Naive B cell (primary cell): Measurements from ENCODE around the gene IWS1. TPM values are rescaled to one million over a fixed set of nuclear protein-coding genes. Genes with fewer than 3 reads are reported as not detected.
"Not testable (repeated sequence)": the region's sequence is repeated elsewhere in the genome, so short reads cannot be mapped to it uniquely, and the experiment has no call there.

ENCODE experiments used
- ATAC-seq, 2 donors: fragments of 150-1000 bp; cut with Tn5 transposase; 2 replicates each; pipeline ENCODE4 v1.10.0; 2021; ENCODE audit warnings: low read depth in 2 of 2, mild to moderate bottlenecking in 2 of 2, moderate library complexity in 2 of 2
- DNase-seq: peaks from one replicate; pipeline ENCODE4 v3.0.0; 2022
- H3K27ac Mint-ChIP-seq, 6 donors: one replicate each; pipeline ENCODE4 v1.8.0; 2020 to 2022; ENCODE audit warnings: mild to moderate bottlenecking in 6 of 6, mixed read lengths in 6 of 6, moderate library complexity in 5 of 6, inconsistent platforms in 2 of 6
- H3K27me3 Mint-ChIP-seq, 3 donors: one replicate each; pipeline ENCODE4 v1.8.0; 2021 to 2022; ENCODE audit warnings: mixed read lengths in 3 of 3, mild to moderate bottlenecking in 1 of 3
- H3K36me3 Mint-ChIP-seq, 2 donors: one replicate each; pipeline ENCODE4 v1.8.0; 2020 to 2022; ENCODE audit warnings: mixed read lengths in 2 of 2, inconsistent platforms in 1 of 2, mild to moderate bottlenecking in 1 of 2
- H3K4me1 Mint-ChIP-seq, 3 donors: one replicate each; pipeline ENCODE4 v1.8.0; 2020 to 2022; ENCODE audit warnings: mixed read lengths in 3 of 3, inconsistent platforms in 1 of 3, mild to moderate bottlenecking in 1 of 3, moderate library complexity in 1 of 3
- H3K4me3 Mint-ChIP-seq, 8 donors: one replicate each; pipeline ENCODE4 v1.8.0; 2020 to 2022; ENCODE audit warnings: mild to moderate bottlenecking in 8 of 8, mixed read lengths in 8 of 8, moderate library complexity in 8 of 8, inconsistent platforms in 2 of 8
- H3K9me3 Mint-ChIP-seq, 7 donors: one replicate each; pipeline ENCODE4 v1.8.0; 2020 to 2022; ENCODE audit warnings: mixed read lengths in 7 of 7, mild to moderate bottlenecking in 5 of 7, inconsistent platforms in 2 of 7, moderate library complexity in 1 of 7
- polyA plus RNA-seq, 6 donors: library from polyadenylated mRNA; unstranded; fragments of 300-500 nt; fragmentation: Illumina TruSeq; gene quantifications; one replicate each; pipeline ENCODE4 v1.2.3, GENCODE V29; 2021; ENCODE audit warnings: low read depth in 6 of 6

Gene IWS1
- polyA plus RNA-seq, 6 donors from 2014 or later = 5.3 to 43.9 (median 19.1) TPM

DNA sequence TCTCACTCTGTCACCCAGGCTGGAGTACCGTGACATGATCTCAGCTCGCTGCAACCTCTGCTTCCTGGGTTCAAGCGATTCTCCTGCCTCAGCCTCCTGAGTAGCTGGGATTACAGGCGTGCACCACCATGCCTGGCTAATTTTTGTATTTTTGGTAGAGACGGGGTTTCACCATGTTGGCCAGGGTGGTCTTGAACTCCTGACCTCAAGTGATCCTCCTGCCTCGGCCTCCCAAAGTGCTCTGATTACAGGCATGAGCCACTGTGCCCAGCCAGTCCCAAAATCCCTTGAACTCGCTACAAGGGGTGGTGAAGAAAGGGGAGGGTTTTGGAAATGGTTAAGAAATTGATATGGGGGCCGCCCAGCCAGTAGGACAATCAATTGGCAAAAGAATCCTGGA, 73.9 kb downstream of the IWS1 start:
- not testable (repeated sequence) for H3K9me3 Mint-ChIP-seq, H3K4me3 Mint-ChIP-seq, H3K27ac Mint-ChIP-seq, H3K27me3 Mint-ChIP-seq, DNase-seq, ATAC-seq
- peaks cover 0 to 14% (median 1%) of the 10 kb centered on the region in 3 donors for H3K4me1 Mint-ChIP-seq
- peaks cover 8 to 14% of the 10 kb centered on the region in 2 donors for H3K36me3 Mint-ChIP-seq

DNA sequence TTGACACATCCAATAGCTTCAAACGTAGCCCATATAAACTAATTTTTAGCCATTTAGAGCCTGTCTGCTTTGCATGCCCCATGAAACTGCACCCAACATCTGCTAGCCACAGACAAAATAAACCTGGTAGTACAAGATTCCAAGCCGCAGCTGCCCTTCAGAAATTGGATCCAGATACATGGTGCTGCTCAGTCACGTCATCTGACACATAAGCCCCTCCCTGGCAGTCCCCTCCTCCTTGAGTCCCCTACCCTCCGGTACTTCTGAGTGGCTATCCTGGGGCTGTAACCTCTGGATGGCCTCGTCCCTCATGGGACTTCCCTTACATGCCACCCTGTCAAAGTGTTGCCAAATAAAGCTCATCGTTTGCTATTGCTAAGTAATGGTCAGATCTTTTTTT, 74.3 kb downstream of the IWS1 start:
- Mint-ChIP-seq H3K27me3 (no peaks in the 10 kb centered on the region), H3K4me3 (no peak overlapping the region), H3K4me1 (peaks cover 0 to 12% (median 0%) of the 10 kb centered on the region in 3 donors), H3K36me3 (peaks cover 8 to 18% of the 10 kb centered on the region in 2 donors), H3K27ac (no peak overlapping the region), H3K9me3 (no peaks in the 10 kb centered on the region)
- DNase-seq (no peak), ATAC-seq (no peak)

GRCh38 chr2:127449898-127450297, 76.4 kb downstream of the IWS1 start:
- no peak for ATAC-seq
- H3K4me3 Mint-ChIP-seq = no peak overlapping the region
- DNase-seq = no peak
- H3K36me3 Mint-ChIP-seq = peaks cover 4 to 14% of the 10 kb centered on the region in 2 donors
- peaks cover 0 to 3% (median 0%) of the 10 kb centered on the region in 3 donors for H3K27me3 Mint-ChIP-seq
- H3K9me3 Mint-ChIP-seq = peaks cover 3 to 8% (median 4%) of the 10 kb centered on the region in 7 donors
- peaks cover 0 to 6% (median 0%) of the 10 kb centered on the region in 3 donors for H3K4me1 Mint-ChIP-seq
- H3K27ac Mint-ChIP-seq = peak overlapping the region in 2 of 6 donors; percentile 32 to 74

DNA sequence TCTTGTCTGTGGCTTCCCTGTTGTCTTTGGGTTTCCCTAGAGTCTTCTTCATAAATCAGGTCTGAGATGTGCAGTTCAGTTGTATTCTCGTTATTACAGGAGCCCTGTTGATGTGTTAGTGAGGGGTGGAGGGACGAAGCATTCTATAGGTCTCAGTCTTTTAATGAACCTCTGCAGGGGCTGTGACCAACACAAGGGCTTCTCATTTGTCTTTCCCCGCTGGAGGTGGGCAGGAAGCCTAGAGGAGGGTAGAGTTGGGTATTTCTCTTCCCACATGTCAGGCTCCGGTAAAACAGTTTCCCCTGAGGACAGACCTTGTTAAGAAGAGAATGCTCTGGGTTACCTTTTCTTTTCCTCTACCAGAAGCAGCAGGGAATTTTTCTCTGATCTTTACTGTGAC, 76.9 kb downstream of the IWS1 start:
- Mint-ChIP-seq H3K27me3 (peaks cover 0 to 3% (median 0%) of the 10 kb centered on the region in 3 donors), H3K4me3 (no peak overlapping the region), H3K36me3 (peaks cover 7 to 15% of the 10 kb centered on the region in 2 donors), H3K9me3 (peaks cover 5 to 12% (median 8%) of the 10 kb centered on the region in 7 donors), H3K4me1 (peaks cover 0 to 6% (median 0%) of the 10 kb centered on the region in 3 donors), H3K27ac (no peak overlapping the region)
- no peak for DNase-seq
- no peak for ATAC-seq

DNA sequence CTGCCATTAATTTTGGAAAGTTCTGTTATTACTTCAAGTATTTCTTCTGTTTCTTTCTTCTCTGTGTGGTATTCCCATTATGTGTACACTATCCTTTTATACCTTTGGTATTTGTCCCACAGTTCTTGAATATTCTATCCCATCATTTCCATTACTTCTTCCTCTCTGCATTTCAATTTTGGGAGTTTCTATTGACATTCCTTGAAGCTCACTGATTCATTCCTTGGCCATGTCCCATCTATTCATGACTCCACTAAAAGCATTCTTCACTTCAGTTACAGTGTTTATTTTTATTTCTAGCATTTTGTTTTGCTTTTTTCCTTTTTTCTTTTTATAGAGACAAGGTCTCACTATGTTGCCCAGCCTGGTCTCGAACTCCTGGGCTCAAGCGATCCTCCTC, 77.8 kb downstream of the IWS1 start:
- Mint-ChIP-seq H3K4me1 (peaks cover 0 to 4% (median 0%) of the 10 kb centered on the region in 3 donors), H3K36me3 (peaks cover 7 to 15% of the 10 kb centered on the region in 2 donors), H3K27ac (peak overlapping the region in 1 of 6 donors; percentile 10), H3K27me3 (peaks cover 0 to 3% (median 0%) of the 10 kb centered on the region in 3 donors), H3K4me3 (no peak overlapping the region), H3K9me3 (peaks cover 5 to 13% (median 9%) of the 10 kb centered on the region in 7 donors)
- DNase-seq (no peak), ATAC-seq (no peak)

DNA sequence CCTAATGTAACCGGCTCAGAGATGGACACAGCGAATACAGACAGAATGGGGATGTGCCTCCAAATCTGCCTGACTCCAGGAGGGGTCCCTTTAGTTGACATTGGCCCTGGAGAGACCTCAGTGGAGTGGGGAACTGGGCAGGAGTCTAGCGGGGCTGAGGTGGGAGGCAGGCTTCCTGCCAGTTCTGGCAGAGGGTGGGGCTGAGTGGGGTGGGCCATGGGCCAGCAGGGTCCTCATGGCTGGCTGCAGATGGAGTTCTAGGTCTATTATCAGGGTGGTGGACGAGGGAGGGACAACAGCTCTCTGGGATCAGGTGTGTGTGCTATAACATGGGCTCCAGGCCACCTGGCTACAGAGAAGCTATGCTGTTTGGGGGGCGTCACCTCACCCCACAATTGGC, 86.9 kb downstream of the IWS1 start:
- peaks cover 0 to 10% of the 10 kb centered on the region in 2 donors for H3K36me3 Mint-ChIP-seq
- H3K4me1 Mint-ChIP-seq = no peaks in the 10 kb centered on the region
- no peak overlapping the region for H3K4me3 Mint-ChIP-seq
- no peak overlapping the region for H3K27ac Mint-ChIP-seq
- peaks cover 6 to 30% (median 19%) of the 10 kb centered on the region in 7 donors for H3K9me3 Mint-ChIP-seq
- DNase-seq = no peak
- no peaks in the 10 kb centered on the region for H3K27me3 Mint-ChIP-seq
- ATAC-seq = no peak

GRCh38 chr2:127437781-127438726, 88.2 kb downstream of the IWS1 start:
- H3K4me3 Mint-ChIP-seq = peak overlapping the region in 1 of 8 donors; percentile 42
- H3K27me3 Mint-ChIP-seq = no peaks in the 10 kb centered on the region
- H3K9me3 Mint-ChIP-seq = peaks cover 6 to 29% (median 16%) of the 10 kb centered on the region in 7 donors
- H3K36me3 Mint-ChIP-seq = peaks cover 0 to 10% of the 10 kb centered on the region in 2 donors
- DNase-seq (no peak), ATAC-seq (no peak)
- no peak overlapping the region for H3K27ac Mint-ChIP-seq
- H3K4me1 Mint-ChIP-seq = no peaks in the 10 kb centered on the region

DNA sequence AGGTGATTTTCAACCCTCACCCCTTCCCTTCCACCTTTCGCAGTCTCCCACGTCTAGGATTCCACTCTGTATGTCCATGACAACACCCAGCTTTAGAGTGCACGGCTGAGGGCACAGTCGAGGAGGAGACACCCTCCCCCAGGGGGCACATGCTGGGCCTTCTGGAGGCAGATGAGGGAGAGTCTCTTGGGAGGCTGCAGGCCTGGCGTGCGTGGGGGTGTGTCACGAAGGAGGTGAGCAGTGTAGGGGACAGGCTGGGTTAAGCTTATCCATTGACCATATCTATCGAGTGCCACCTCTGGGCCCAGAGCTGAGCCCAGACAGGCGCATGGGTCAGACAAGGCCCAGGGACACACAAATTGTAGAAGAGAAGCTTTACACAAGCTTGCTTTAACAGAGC, 89.2 kb downstream of the IWS1 start:
- H3K9me3 Mint-ChIP-seq = peaks cover 6 to 21% (median 16%) of the 10 kb centered on the region in 7 donors
- DNase-seq = no peak
- no peak overlapping the region for H3K4me3 Mint-ChIP-seq
- H3K4me1 Mint-ChIP-seq = no peaks in the 10 kb centered on the region
- H3K27me3 Mint-ChIP-seq = no peaks in the 10 kb centered on the region
- no peak for ATAC-seq
- H3K36me3 Mint-ChIP-seq = peaks cover 0 to 10% of the 10 kb centered on the region in 2 donors
- no peak overlapping the region for H3K27ac Mint-ChIP-seq

- Mint-ChIP-seq H3K4me3 (no peak overlapping the region), H3K36me3 (no peaks in the 10 kb centered on the region), H3K27ac (no peak overlapping the region), H3K27me3 (no peaks in the 10 kb centered on the region), H3K9me3 (peaks cover 0 to 4% (median 1%) of the 10 kb centered on the region in 7 donors), H3K4me1 (no peaks in the 10 kb centered on the region)
- DNase-seq (no peak), ATAC-seq (no peak)
Measured at GRCh38 chr2:127434515-127434914, 91.8 kb downstream of the IWS1 start.

DNA sequence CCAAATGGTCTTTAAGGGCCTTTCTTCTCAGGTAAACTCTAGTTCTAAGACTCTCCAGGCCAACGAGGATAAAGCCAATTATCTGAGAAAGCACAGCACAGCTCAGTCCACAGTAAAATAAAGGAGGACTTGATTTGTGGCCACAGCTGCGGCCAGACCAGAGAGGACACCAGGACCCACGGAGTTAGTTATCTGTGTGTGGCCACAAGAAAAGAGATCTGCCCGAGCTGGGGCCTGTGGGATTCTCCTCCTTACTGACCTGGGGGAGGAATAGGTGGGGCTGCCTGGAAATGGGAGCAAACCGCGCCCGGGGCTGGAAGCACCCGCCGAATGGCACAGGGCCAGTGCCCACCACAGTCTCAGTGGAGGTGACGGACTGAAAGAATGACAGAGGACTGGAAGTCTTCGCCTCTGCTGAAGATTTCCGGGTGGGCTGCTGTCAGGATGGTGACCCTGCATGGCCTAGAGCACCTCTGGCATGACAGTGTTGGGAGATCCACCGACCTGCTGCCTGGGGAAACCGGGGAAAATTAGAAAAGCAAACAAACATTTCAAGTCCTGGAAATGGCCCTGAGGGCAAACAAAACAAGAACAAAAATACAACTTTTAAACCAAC, 94.8 kb downstream of the IWS1 start:
- Mint-ChIP-seq H3K36me3 (no peaks in the 10 kb centered on the region), H3K9me3 (no peaks in the 10 kb centered on the region), H3K4me3 (no peak overlapping the region), H3K27ac (no peak overlapping the region), H3K27me3 (no peaks in the 10 kb centered on the region), H3K4me1 (no peaks in the 10 kb centered on the region)
- ATAC-seq (no peak), DNase-seq (no peak)

Other genes with a start within 250 kb of the IWS1 start
- gene ERCC3, start 232.3 kb downstream of the IWS1 start, polyA plus RNA-seq = 10 to 100 TPM; 19.0 to 32.5 (median 23.6) TPM
- 100 to 1,000 TPM in 1 of 6 donors, 10 to 100 TPM in 5; 67.2 to 101 (median 73.2) TPM for gene MAP3K2, start 138.5 kb downstream of the IWS1 start, polyA plus RNA-seq
- under 1 TPM in 1 of 6 donors, not detected in 5; 0.53 TPM for gene PROC, start 108.1 kb downstream of the IWS1 start, polyA plus RNA-seq
- gene MYO7B, start 9.2 kb upstream of the IWS1 start, polyA plus RNA-seq = 10 to 100 TPM in 3 of 6 donors, 1 to 10 TPM in 3; 1.7 to 44.3 (median 12.0) TPM
- gene GPR17, start 119.7 kb upstream of the IWS1 start, polyA plus RNA-seq = not detected
- 10 to 100 TPM; 11.2 to 60.4 (median 27.7) TPM for gene LIMS2, start 149.0 kb upstream of the IWS1 start, polyA plus RNA-seq
- gene SFT2D3, start 175.0 kb upstream of the IWS1 start, polyA plus RNA-seq = 1 to 10 TPM in 3 of 6 donors, under 1 TPM in 2, not detected in 1; 0.28 to 3.0 (median 2.8) TPM